Ishikawa (cell line): ENCODE measurements around the gene LMOD3.

Source experiments
- CEBPB ChIP-seq: IDR thresholded peaks from 2 replicates; pipeline ENCODE4 v1.6.1; 2012
- CREB1 ChIP-seq: IDR thresholded peaks from 2 replicates; pipeline ENCODE4 v1.6.1; 2012; ENCODE audit warnings: low read depth
- EGR1 ChIP-seq: IDR thresholded peaks from 2 replicates; pipeline ENCODE4 v1.6.1; 2012
- EP300 ChIP-seq: IDR thresholded peaks from 2 replicates; pipeline ENCODE4 v1.6.1; 2012; ENCODE audit warnings: borderline replicate concordance
- FOXM1 ChIP-seq: IDR thresholded peaks from 2 replicates; pipeline ENCODE4 v1.6.1; 2012; ENCODE audit warnings: low read depth, borderline replicate concordance
- NFIC ChIP-seq: IDR thresholded peaks from 2 replicates; pipeline ENCODE4 v1.6.1; 2012
- RAD21 ChIP-seq: IDR thresholded peaks from 2 replicates; pipeline ENCODE4 v1.6.1; 2012; ENCODE audit warnings: low read depth
- TAF1 ChIP-seq: IDR thresholded peaks from 2 replicates; pipeline ENCODE4 v1.6.1; 2012; ENCODE audit warnings: low read depth, mild to moderate bottlenecking
- TCF12 ChIP-seq: IDR thresholded peaks from 2 replicates; pipeline ENCODE4 v1.6.1; 2012; ENCODE audit warnings: low read depth
- TEAD4 ChIP-seq: IDR thresholded peaks from 2 replicates; pipeline ENCODE4 v1.6.1; 2012
- YY1 ChIP-seq: IDR thresholded peaks from 2 replicates; pipeline ENCODE4 v1.6.1; 2012; ENCODE audit warnings: low read depth
- ZBTB7A ChIP-seq: IDR thresholded peaks from 2 replicates; pipeline ENCODE4 v1.6.1; 2012; ENCODE audit warnings: low read depth
- TF ChIP-seq, protein P1 (sequence below): IDR thresholded peaks from 2 replicates; pipeline ENCODE4 v1.6.1; 2012; ENCODE audit warnings: low read depth, mild to moderate bottlenecking
- TF ChIP-seq, protein P2 (sequence below): IDR thresholded peaks from 2 replicates; pipeline ENCODE4 v1.6.1; 2012
- TF ChIP-seq, protein P3 (sequence below): IDR thresholded peaks from 2 replicates; pipeline ENCODE4 v1.6.1; 2012

The LMOD3 gene

DNA sequence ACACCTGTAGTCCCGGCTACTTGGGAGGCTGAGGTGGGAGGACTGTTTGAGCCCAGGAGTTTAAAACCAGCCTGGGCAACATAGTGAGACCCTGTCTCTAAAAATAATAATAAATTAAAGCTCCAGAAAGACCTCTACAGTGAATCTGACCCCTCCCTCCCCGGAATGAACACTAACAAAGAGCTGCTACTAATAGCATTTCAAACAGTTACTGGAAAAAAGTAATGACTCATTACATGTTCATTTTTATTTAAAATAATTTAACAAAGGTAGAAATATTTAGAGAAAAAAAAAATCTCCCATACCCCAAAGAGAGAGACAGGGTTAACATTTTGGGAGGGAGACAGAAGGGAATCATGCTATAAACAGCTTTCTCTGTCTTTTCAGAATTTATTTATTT, 40.0 kb downstream of the LMOD3 start:
- TF ChIP-seq NFIC = no peak
- no peak for TF ChIP-seq FOXM1
- TF ChIP-seq EGR1 = no peak
- TF ChIP-seq, protein P1, sequence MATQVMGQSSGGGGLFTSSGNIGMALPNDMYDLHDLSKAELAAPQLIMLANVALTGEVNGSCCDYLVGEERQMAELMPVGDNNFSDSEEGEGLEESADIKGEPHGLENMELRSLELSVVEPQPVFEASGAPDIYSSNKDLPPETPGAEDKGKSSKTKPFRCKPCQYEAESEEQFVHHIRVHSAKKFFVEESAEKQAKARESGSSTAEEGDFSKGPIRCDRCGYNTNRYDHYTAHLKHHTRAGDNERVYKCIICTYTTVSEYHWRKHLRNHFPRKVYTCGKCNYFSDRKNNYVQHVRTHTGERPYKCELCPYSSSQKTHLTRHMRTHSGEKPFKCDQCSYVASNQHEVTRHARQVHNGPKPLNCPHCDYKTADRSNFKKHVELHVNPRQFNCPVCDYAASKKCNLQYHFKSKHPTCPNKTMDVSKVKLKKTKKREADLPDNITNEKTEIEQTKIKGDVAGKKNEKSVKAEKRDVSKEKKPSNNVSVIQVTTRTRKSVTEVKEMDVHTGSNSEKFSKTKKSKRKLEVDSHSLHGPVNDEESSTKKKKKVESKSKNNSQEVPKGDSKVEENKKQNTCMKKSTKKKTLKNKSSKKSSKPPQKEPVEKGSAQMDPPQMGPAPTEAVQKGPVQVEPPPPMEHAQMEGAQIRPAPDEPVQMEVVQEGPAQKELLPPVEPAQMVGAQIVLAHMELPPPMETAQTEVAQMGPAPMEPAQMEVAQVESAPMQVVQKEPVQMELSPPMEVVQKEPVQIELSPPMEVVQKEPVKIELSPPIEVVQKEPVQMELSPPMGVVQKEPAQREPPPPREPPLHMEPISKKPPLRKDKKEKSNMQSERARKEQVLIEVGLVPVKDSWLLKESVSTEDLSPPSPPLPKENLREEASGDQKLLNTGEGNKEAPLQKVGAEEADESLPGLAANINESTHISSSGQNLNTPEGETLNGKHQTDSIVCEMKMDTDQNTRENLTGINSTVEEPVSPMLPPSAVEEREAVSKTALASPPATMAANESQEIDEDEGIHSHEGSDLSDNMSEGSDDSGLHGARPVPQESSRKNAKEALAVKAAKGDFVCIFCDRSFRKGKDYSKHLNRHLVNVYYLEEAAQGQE = no peak
- no peak for TF ChIP-seq RAD21
- TF ChIP-seq TEAD4 = no peak
- TF ChIP-seq CREB1 = no peak
- TF ChIP-seq TCF12 = no peak
- TF ChIP-seq YY1 = no peak
- TF ChIP-seq, protein P2, sequence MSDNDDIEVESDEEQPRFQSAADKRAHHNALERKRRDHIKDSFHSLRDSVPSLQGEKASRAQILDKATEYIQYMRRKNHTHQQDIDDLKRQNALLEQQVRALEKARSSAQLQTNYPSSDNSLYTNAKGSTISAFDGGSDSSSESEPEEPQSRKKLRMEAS = no peak
- no peak for TF ChIP-seq EP300
- no peak for TF ChIP-seq CEBPB
- TF ChIP-seq, protein P3, sequence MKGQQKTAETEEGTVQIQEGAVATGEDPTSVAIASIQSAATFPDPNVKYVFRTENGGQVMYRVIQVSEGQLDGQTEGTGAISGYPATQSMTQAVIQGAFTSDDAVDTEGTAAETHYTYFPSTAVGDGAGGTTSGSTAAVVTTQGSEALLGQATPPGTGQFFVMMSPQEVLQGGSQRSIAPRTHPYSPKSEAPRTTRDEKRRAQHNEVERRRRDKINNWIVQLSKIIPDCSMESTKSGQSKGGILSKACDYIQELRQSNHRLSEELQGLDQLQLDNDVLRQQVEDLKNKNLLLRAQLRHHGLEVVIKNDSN = no peak

DNA sequence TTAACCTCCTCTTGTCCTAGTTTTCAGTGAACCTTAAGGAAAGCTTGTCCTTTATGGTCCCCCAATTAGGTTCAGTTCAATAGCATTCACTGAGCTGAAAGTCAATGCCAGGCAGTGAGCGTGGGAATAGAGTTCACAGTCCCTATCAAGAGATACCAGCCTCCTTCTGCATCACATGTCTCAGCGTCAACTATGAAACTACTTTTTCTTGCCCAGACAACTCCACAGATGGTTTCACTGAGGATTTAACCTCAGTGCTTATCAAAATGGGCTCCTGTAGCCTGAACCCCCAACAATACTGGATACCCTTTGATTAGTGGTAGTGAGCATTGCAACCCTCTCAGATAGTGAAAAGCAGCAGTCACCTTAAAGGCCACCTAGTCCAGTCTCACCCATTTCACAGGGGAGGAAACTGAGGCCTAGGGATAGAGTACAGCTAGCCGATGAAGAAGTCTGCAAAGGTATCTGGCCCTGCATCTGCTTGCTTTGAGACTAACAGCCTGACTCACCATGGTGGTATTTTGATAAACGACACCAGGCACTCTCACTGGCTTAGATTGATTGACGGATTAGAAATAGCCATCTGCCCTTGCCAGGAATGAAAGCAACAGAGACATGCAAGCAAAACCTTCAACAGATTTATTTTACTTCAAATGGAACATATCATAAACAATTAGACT, 40.7 kb downstream of the LMOD3 start:
- TF ChIP-seq, protein P3 = no peak
- TF ChIP-seq CEBPB = no peak
- no peak for TF ChIP-seq TCF12
- TF ChIP-seq, protein P2 = no peak
- no peak for TF ChIP-seq TEAD4
- no peak for TF ChIP-seq TAF1
- no peak for TF ChIP-seq NFIC
- TF ChIP-seq CREB1 = no peak
- TF ChIP-seq, protein P1 = no peak
- no peak for TF ChIP-seq FOXM1

DNA sequence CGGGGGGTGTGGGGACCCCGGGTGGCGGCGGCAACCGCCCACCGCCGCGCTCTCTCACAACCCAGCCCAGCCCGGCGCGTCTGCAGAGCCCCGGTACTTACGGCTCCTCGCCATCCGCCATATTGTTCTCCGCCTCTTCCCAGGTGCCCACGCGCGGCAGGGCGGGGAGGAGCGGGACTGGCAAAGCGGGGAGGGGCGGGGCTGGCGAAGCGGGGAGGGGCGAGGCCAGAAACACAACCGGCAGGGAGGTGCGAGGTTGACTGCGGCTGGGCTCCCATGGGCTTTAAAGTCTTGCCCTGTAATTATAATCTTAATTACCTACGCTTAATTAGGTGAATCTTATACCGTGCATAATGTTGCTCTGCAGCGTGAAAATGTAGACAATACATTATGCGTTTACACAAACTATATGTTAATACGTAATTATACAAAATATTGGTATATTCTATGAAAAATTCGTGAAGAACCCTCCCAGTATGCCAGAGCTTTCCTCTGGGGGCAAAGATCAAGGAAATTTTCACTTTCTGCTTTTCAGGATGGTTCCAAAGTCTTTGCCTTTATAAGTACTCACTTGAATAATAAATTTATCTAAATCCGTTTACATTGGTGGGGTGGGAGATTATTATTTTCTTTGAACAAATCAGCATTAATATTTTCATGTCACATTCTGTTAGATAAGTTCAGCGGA, 42.0 kb downstream of the LMOD3 start, which contains the start of gene UBA3:
TSS of gene UBA3 (minus strand) at position 133 of the 688 bp plus-strand sequence. CDS start at position 121, 12 bp downstream.
- TF ChIP-seq YY1 (peak; percentile 96), TEAD4 (no peak), TAF1 (peak; percentile 98)
- TF ChIP-seq, protein P2 = peak; percentile 80

DNA sequence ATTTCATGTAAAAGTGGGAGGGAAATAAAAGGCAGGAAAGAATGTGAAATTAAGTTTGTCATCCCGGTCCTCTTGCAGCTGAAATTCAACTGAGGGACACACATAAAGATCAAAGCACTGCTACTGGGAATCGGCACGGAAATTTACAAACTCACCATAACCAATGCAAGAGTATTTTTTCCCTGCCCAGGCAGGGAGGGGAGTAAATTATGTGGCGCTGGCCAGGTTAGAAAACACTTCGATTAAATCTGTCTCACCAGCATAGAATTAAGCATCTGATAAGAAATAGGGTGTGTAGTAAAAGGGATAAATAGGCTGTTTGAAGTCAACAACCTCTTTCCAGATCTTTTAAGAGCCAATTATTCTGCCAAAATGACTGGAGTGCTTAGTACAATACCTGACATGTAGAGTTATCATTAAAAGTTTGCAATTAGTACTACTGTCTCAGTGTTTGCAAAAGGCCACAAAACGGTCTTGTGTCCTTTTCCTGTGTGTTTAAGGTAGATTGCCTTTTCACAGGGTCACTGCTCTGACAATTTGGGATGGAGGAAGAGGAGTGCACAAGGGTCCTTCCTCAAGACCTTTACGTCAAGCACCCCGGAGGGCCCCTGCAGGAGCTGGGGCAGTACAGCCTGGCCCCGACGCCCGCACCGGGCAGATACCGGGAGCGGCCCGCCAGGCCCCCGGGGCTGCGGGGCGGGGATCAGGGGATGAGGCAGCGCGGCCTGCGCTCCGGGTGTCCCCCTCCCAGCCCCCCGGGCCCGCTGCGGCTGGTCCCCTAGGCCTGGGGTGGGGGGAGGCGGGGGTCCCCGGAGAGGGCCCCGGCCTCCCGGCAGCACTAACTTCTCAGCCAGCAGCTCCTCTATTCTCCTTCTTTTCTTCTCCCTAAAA, 42.9 kb downstream of the LMOD3 start:
- no peak for TF ChIP-seq CEBPB
- TF ChIP-seq ZBTB7A = peak; percentile 61; the same call in 1 of the 2 replicates
- no peak for TF ChIP-seq CREB1
- no peak for TF ChIP-seq FOXM1
- TF ChIP-seq, protein P3 = no peak
- TF ChIP-seq TEAD4 = no peak
- TF ChIP-seq, protein P2 = no peak
- TF ChIP-seq, protein P1 = no peak
